Effector memory CD8-positive, alpha-beta T cell (primary cell): Measurements from ENCODE around the gene YEATS4.

Experiments used
- ATAC-seq: fragments of 150-1000 bp; cut with Tn5 transposase; replicated peaks from 2 replicates; pipeline ENCODE4 v1.10.0; 2021; ENCODE audit warnings: mild to moderate bottlenecking, moderate library complexity
- DNase-seq, 3 experiments: peaks; one replicate each; pipeline ENCODE4 v3.0.0; 2021
- H3K27ac Mint-ChIP-seq, 2 donors: one replicate each; pipeline ENCODE4 v1.8.0; 2022; ENCODE audit warnings: mild to moderate bottlenecking in 2 of 2, mixed read lengths in 2 of 2, moderate library complexity in 2 of 2
- H3K27me3 Mint-ChIP-seq, 2 donors: one replicate each; pipeline ENCODE4 v1.8.0; 2022; ENCODE audit warnings: mixed read lengths in 2 of 2
- H3K36me3 Mint-ChIP-seq: one replicate; pipeline ENCODE4 v1.8.0; 2022; ENCODE audit warnings: mild to moderate bottlenecking, moderate library complexity, mixed read lengths; ENCODE audit not compliant: insufficient read depth
- H3K4me1 Mint-ChIP-seq, 2 donors: one replicate each; pipeline ENCODE4 v1.8.0; 2022; ENCODE audit warnings: low read depth in 2 of 2, mixed read lengths in 2 of 2
- H3K4me3 Mint-ChIP-seq, 2 donors: one replicate each; pipeline ENCODE4 v1.8.0; 2022; ENCODE audit warnings: mild to moderate bottlenecking in 2 of 2, mixed read lengths in 2 of 2, moderate library complexity in 2 of 2
- H3K9me3 Mint-ChIP-seq, 2 donors: one replicate each; pipeline ENCODE4 v1.8.0; 2022; ENCODE audit warnings: mixed read lengths in 2 of 2

YEATS4 gene

DNA sequence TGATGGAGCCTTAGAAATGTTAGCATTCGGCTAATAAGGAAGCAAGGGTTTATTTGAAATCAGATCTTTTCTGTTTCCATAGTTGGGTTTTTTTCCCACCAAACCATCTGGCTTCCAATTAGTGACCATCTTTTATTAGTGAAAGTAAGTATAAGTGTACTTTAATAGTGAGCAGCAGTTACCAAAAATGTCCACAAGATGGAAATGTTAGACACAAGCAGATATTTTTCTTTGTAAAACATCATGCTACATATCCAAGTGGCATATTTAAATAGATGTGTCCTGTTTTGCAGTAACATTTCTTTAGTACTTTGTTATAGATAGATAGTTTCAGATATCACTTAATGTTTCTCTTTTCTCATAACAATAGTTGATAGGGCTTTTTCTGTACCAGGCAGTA lies 28.8 kb downstream of the YEATS4 start:
- ATAC-seq: no peak
- no peaks in the 10 kb centered on the region for H3K9me3 Mint-ChIP-seq
- H3K27ac Mint-ChIP-seq: peak overlapping the region in 1 of 2 donors; percentile 52
- H3K36me3 Mint-ChIP-seq: peaks cover 19% of the 10 kb centered on the region
- no peaks in the 10 kb centered on the region for H3K27me3 Mint-ChIP-seq
- no peak for DNase-seq
- H3K4me1 Mint-ChIP-seq: peaks cover 0 to under 1% of the 10 kb centered on the region in 2 donors
- H3K4me3 Mint-ChIP-seq: no peak overlapping the region

- ATAC-seq (no peak), DNase-seq (no peak)
- Mint-ChIP-seq H3K27ac (no peak overlapping the region), H3K27me3 (no peaks in the 10 kb centered on the region), H3K9me3 (no peaks in the 10 kb centered on the region), H3K4me3 (no peak overlapping the region), H3K36me3 (peaks cover 19% of the 10 kb centered on the region), H3K4me1 (no peaks in the 10 kb centered on the region)
Measured at GRCh38 chr12:69389831-69390230, 30.3 kb downstream of the YEATS4 start.

DNA sequence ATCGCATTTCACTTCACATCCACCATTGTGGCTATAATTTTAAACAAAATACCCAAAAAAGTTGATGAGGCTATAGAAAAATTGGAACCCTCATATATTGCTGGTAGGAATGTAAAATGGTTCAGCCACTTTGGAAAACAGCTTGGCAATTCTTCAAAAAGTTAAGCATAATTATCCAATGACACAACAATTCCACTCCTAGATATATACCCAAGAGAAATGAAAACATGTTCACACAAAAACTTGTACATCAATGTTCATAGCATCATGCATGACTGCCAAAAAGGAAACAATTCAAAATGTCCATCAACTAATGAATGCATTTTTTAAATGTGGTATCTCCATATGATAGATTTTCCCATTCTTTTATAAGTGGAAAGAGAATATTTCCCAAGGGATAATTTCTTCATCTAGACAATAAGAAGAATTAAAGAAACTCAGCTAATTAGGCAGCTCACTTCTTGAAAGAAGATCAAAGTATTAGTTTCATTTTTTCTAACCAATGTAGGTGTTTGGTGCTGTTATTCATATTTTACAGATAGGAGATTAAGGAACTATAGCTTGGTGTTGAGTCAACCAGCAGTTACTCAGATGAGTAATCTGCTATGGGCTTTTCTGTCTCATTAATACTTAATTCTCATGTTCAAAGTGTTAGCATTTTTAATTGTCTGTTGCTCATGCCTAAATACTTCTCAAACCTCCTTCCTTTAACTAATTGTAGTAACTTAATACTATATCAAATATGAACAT lies 32.8 kb downstream of the YEATS4 start:
- ATAC-seq (no peak), DNase-seq (no peak)
- no peaks in the 10 kb centered on the region for H3K27me3 Mint-ChIP-seq
- H3K36me3 Mint-ChIP-seq: peaks cover 19% of the 10 kb centered on the region
- H3K27ac Mint-ChIP-seq: no peak overlapping the region
- no peaks in the 10 kb centered on the region for H3K4me1 Mint-ChIP-seq
- peaks cover 0 to 3% of the 10 kb centered on the region in 2 donors for H3K9me3 Mint-ChIP-seq
- H3K4me3 Mint-ChIP-seq: no peak overlapping the region

- Mint-ChIP-seq H3K4me1 (no peaks in the 10 kb centered on the region), H3K4me3 (no peak overlapping the region), H3K36me3 (peaks cover 9% of the 10 kb centered on the region), H3K9me3 (peaks cover 0 to 3% of the 10 kb centered on the region in 2 donors), H3K27ac (no peak overlapping the region), H3K27me3 (no peaks in the 10 kb centered on the region)
- ATAC-seq (no peak), DNase-seq (no peak)
Measured at GRCh38 chr12:69396041-69396440, 36.5 kb downstream of the YEATS4 start.

- Mint-ChIP-seq H3K4me3 (no peak overlapping the region), H3K27me3 (no peaks in the 10 kb centered on the region), H3K9me3 (peaks cover 0 to 3% of the 10 kb centered on the region in 2 donors), H3K4me1 (no peaks in the 10 kb centered on the region), H3K27ac (no peak overlapping the region), H3K36me3 (peaks cover 4% of the 10 kb centered on the region)
- DNase-seq (no peak), ATAC-seq (no peak)
Measured at GRCh38 chr12:69396963-69397362, 37.4 kb downstream of the YEATS4 start.

DNA sequence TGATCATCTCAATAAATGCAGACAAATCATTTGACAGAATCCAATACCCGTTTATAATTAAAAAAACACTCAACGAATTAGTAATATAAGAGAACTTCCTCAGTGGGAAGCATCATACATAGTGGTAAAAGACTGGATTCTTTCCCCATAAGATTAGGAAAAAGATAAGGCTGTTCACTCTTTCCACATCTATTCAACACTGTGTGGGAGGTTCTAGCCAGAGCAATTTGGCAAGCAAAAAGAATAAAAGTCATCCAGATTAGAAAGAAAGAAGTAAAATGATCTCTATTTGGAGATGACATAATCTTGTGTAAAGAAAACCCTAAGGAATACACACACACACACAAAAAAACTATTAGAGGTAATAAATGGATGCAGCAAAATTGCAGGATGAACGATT lies 38.4 kb downstream of the YEATS4 start:
- Mint-ChIP-seq H3K9me3 (peaks cover 0 to 3% of the 10 kb centered on the region in 2 donors), H3K4me1 (no peaks in the 10 kb centered on the region), H3K27me3 (no peaks in the 10 kb centered on the region), H3K4me3 (no peak overlapping the region), H3K27ac (no peak overlapping the region), H3K36me3 (no peaks in the 10 kb centered on the region)
- DNase-seq: no peak
- ATAC-seq: no peak

- ATAC-seq (no peak), DNase-seq (no peak)
- Mint-ChIP-seq H3K9me3 (no peaks in the 10 kb centered on the region), H3K27me3 (no peaks in the 10 kb centered on the region), H3K4me3 (no peak overlapping the region), H3K4me1 (no peaks in the 10 kb centered on the region), H3K36me3 (no peaks in the 10 kb centered on the region), H3K27ac (no peak overlapping the region)
Measured at GRCh38 chr12:69401940-69402339, 42.4 kb downstream of the YEATS4 start.

GRCh38 chr12:69404851-69405565 lies 45.5 kb downstream of the YEATS4 start:
- Mint-ChIP-seq H3K4me1 (no peaks in the 10 kb centered on the region), H3K27ac (no peak overlapping the region), H3K36me3 (no peaks in the 10 kb centered on the region), H3K4me3 (no peak overlapping the region), H3K9me3 (no peaks in the 10 kb centered on the region), H3K27me3 (no peaks in the 10 kb centered on the region)
- no peak for DNase-seq
- no peak for ATAC-seq

DNA sequence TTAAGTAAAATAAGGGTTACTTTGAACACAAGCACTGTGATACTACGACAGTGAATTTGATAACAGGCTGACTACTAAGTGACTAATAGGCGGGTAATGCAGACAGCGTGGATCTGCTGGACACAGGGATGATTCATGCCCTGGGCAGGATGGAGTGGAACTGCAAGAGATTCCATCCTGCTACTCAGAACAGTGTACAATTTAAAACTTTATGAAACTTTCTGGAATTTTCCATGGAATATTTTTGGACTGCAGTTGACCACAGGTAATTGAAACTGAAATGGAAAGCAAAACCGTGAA lies 46.0 kb downstream of the YEATS4 start:
- ATAC-seq: no peak
- no peak for DNase-seq

GRCh38 chr12:69406217-69406616 lies 46.7 kb downstream of the YEATS4 start:
- ATAC-seq: no peak
- H3K27me3 Mint-ChIP-seq: no peaks in the 10 kb centered on the region
- H3K27ac Mint-ChIP-seq: no peak overlapping the region
- H3K36me3 Mint-ChIP-seq: no peaks in the 10 kb centered on the region
- no peaks in the 10 kb centered on the region for H3K4me1 Mint-ChIP-seq
- no peaks in the 10 kb centered on the region for H3K9me3 Mint-ChIP-seq
- DNase-seq: no peak
- no peak overlapping the region for H3K4me3 Mint-ChIP-seq

More for the DNA sequence above, 46.0 kb downstream of the YEATS4 start:
- no peak overlapping the region for H3K4me3 Mint-ChIP-seq
- no peaks in the 10 kb centered on the region for H3K9me3 Mint-ChIP-seq
- no peaks in the 10 kb centered on the region for H3K27me3 Mint-ChIP-seq
- no peaks in the 10 kb centered on the region for H3K4me1 Mint-ChIP-seq
- no peaks in the 10 kb centered on the region for H3K36me3 Mint-ChIP-seq
- H3K27ac Mint-ChIP-seq: no peak overlapping the region

DNA sequence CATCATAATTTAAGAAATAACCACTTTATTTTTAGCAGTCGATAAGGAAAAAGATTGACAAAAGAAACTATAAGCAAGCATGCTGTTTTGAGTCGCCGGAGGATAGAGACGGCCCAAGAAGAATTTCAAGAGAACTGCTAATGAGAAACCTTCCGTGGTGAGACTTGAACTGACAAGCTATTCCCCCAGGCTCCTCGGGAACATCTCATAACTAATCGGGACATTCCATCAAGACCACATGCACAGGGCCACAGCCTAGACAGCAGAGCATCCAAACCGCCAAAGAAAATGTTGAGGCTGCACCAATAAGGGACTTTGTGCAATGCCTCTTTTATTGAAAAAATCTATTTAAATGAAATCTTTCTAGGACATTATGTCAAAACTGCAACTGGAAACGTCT lies 51.0 kb downstream of the YEATS4 start:
- H3K4me1 Mint-ChIP-seq: no peaks in the 10 kb centered on the region
- ATAC-seq (no peak), DNase-seq (no peak)
- H3K27me3 Mint-ChIP-seq: no peaks in the 10 kb centered on the region
- H3K4me3 Mint-ChIP-seq: no peak overlapping the region
- H3K9me3 Mint-ChIP-seq: no peaks in the 10 kb centered on the region
- no peaks in the 10 kb centered on the region for H3K36me3 Mint-ChIP-seq
- H3K27ac Mint-ChIP-seq: no peak overlapping the region

DNA sequence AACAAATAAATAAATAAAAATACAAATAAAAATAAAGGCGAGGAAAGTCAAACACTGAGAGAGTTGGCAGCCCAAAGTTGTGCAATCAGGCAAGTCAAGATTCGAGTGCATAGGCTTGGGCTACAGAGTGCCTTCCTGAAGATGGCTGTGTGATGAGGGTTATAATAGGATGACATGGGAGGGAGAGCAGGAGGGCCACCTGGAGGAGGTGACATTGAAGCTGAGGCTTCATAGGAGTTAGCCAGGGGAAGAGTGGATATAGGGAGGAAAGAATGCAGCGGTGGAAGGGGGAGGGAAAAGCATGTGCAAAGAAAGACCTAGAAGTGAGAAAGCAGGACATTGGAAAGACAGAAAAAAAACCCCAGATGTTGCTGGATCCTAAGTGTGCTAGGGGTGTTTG lies 53.1 kb downstream of the YEATS4 start:
- ATAC-seq: no peak
- H3K9me3 Mint-ChIP-seq: no peaks in the 10 kb centered on the region

GRCh38 chr12:69415471-69416275 lies 56.1 kb downstream of the YEATS4 start:
- Mint-ChIP-seq H3K36me3 (no peaks in the 10 kb centered on the region), H3K4me1 (no peaks in the 10 kb centered on the region), H3K9me3 (no peaks in the 10 kb centered on the region), H3K27ac (peak overlapping the region in 1 of 2 donors; percentile 12), H3K4me3 (no peak overlapping the region), H3K27me3 (no peaks in the 10 kb centered on the region)
- ATAC-seq (no peak), DNase-seq (no peak)

More for the DNA sequence above, 53.1 kb downstream of the YEATS4 start:
- Mint-ChIP-seq H3K36me3 (no peaks in the 10 kb centered on the region), H3K4me1 (no peaks in the 10 kb centered on the region), H3K27ac (no peak overlapping the region), H3K4me3 (no peak overlapping the region), H3K27me3 (no peaks in the 10 kb centered on the region)
- DNase-seq: no peak

DNA sequence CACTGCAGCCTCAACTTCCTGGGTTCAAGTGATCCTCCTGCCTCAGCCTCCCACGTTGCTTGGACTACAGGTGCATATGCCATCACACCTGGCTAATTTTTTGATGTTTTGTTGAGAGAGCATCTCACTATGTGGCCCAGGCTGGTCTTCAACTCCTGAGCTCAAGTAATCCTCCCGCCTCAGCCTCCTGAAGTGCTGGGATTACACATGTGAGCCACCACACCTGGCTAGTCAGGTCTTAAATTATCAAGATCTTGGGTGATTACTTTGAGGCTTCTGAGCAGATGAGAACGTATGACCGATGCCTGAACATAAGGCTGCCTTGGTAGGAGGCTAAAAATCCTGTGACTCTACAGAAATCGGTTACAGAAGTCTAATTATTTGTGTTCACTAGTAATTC lies 57.7 kb downstream of the YEATS4 start:
- DNase-seq (no peak), ATAC-seq (no peak)
- Mint-ChIP-seq H3K4me3 (no peak overlapping the region), H3K27me3 (no peaks in the 10 kb centered on the region), H3K27ac (no peak overlapping the region), H3K4me1 (no peaks in the 10 kb centered on the region), H3K9me3 (no peaks in the 10 kb centered on the region), H3K36me3 (no peaks in the 10 kb centered on the region)
